HG02970 (cell line): Measurements from ENCODE around the gene C10orf67.

Source experiments
- ATAC-seq: cut with Tn5 transposase; IDR thresholded peaks from one replicate; pipeline ENCODE4 v1.9.1; 2021; ENCODE audit warnings: mild to moderate bottlenecking, moderate library complexity, moderate number of reproducible peaks; ENCODE audit not compliant: unreplicated experiment, low FRiP score

Gene C10orf67

GRCh38 chr10:23200586-23200985, 144.0 kb downstream of the C10orf67 start:
- ATAC-seq = no peak

GRCh38 chr10:23199768-23200511, 144.7 kb downstream of the C10orf67 start:
- no peak for ATAC-seq

- no peak for ATAC-seq
These were observed 145.4 kb downstream of the C10orf67 start for GRCh38 chr10:23198940-23199767.

- ATAC-seq = no peak
These were observed 146.0 kb downstream of the C10orf67 start for GRCh38 chr10:23198610-23198939.

GRCh38 chr10:23197416-23197861, 147.2 kb downstream of the C10orf67 start:
- ATAC-seq = no peak

- no peak for ATAC-seq
These were observed 147.7 kb downstream of the C10orf67 start for GRCh38 chr10:23196915-23197314.

- ATAC-seq = no peak
These were observed 148.6 kb downstream of the C10orf67 start for GRCh38 chr10:23195846-23196600.

GRCh38 chr10:23194966-23195845, 149.4 kb downstream of the C10orf67 start:
- no peak for ATAC-seq

GRCh38 chr10:23194471-23194965, 150.1 kb downstream of the C10orf67 start:
- ATAC-seq = no peak

- no peak for ATAC-seq
These were observed 151.0 kb downstream of the C10orf67 start for GRCh38 chr10:23193435-23194074.

- ATAC-seq = no peak
These were observed 151.7 kb downstream of the C10orf67 start for GRCh38 chr10:23192712-23193434.

GRCh38 chr10:23191764-23192711, 152.6 kb downstream of the C10orf67 start, which contains the start of gene PTF1A:
PTF1A (plus strand) TSS chr10:23192312; CDS start chr10:23192531, 219 bp downstream.
- ATAC-seq = no peak

GRCh38 chr10:23190872-23191763, 153.5 kb downstream of the C10orf67 start:
- ATAC-seq = no peak

- ATAC-seq = no peak
These were observed 155.6 kb downstream of the C10orf67 start for GRCh38 chr10:23189024-23189423.

- no peak for ATAC-seq
These were observed 157.4 kb downstream of the C10orf67 start for GRCh38 chr10:23187155-23187554.

- no peak for ATAC-seq
These were observed 157.9 kb downstream of the C10orf67 start for GRCh38 chr10:23186697-23187096.

GRCh38 chr10:23186178-23186577, 158.4 kb downstream of the C10orf67 start:
- no peak for ATAC-seq
